ENCODE measurements around the gene BTNL2.

- TF ChIP-seq CTCF (IDR thresholded peaks at IDR 0.05 in 8 of 11, conservative IDR thresholded peaks at IDR 0.05 in 3 of 11) (no peak), POLR2A (IDR thresholded peaks at IDR 0.05) (no peak), POLR2AphosphoS5 (IDR thresholded peaks at IDR 0.05) (no peak)
Observed at GRCh38 chr6:32431142-32431541, 24.2 kb upstream of the BTNL2 start.
